ENCODE results near the gene TMED5.

Gene TMED5

DNA sequence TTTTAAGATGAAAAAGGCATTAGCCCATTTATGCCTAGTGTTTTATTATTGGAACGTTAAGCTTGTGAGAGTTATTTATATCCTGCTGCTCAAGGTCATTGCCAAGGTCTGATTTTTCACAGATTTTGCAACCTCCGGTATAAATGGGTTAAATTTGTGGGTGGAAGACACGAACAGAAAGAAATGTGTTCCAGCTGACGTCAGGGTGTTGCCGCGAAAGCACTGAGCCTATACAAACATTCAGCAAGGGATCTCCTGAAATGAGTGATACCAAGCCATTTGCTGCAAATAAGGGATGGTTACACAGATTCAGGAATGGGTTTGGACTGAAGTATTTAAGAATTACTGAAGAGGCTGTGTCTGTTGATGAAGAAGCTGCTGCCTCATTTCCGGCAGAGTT, 32.2 kb downstream of the TMED5 start:
- Histone ChIP-seq H3K9me2 (ENCODE audit: low read depth, low read length) (no peaks in the 10 kb centered on the region), H3K4me2 (ENCODE audit: low read length) (no peak overlapping the region), H3K4me3 (ENCODE audit: low read depth, low read length, poor library complexity, severe bottlenecking) (no peak overlapping the region), H3K4me1 (ENCODE audit: insufficient read depth, low read length, severe bottlenecking) (no peaks in the 10 kb centered on the region), H3K79me2 (ENCODE audit: insufficient read depth, low read length) (no peaks in the 10 kb centered on the region), H3K27me3 (ENCODE audit: insufficient read depth, low read length) (no peaks in the 10 kb centered on the region), H3K27ac (ENCODE audit: low read depth, low read length, poor library complexity, severe bottlenecking) (no peak overlapping the region), H3K9ac (ENCODE audit: low read length) (no peak overlapping the region), H3F3A (ENCODE audit: insufficient read depth, low read length) (no peaks in the 10 kb centered on the region), H3K36me3 (ENCODE audit: insufficient read depth, low read length) (peaks cover 61% of the 10 kb centered on the region), H2AFZ (ENCODE audit: low read length) (no peak overlapping the region), H4K20me1 (ENCODE audit: insufficient read depth, low read length) (no peaks in the 10 kb centered on the region), H3K9me3 (ENCODE audit: low read length) (no peaks in the 10 kb centered on the region)
- TF ChIP-seq, protein P1, sequence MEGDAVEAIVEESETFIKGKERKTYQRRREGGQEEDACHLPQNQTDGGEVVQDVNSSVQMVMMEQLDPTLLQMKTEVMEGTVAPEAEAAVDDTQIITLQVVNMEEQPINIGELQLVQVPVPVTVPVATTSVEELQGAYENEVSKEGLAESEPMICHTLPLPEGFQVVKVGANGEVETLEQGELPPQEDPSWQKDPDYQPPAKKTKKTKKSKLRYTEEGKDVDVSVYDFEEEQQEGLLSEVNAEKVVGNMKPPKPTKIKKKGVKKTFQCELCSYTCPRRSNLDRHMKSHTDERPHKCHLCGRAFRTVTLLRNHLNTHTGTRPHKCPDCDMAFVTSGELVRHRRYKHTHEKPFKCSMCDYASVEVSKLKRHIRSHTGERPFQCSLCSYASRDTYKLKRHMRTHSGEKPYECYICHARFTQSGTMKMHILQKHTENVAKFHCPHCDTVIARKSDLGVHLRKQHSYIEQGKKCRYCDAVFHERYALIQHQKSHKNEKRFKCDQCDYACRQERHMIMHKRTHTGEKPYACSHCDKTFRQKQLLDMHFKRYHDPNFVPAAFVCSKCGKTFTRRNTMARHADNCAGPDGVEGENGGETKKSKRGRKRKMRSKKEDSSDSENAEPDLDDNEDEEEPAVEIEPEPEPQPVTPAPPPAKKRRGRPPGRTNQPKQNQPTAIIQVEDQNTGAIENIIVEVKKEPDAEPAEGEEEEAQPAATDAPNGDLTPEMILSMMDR (IDR thresholded peaks at IDR 0.05; ENCODE audit: low read length), result no peak
- TF ChIP-seq EZH2 (IDR thresholded peaks at IDR 0.05; ENCODE audit: borderline replicate concordance, low read length), result no peak

DNA sequence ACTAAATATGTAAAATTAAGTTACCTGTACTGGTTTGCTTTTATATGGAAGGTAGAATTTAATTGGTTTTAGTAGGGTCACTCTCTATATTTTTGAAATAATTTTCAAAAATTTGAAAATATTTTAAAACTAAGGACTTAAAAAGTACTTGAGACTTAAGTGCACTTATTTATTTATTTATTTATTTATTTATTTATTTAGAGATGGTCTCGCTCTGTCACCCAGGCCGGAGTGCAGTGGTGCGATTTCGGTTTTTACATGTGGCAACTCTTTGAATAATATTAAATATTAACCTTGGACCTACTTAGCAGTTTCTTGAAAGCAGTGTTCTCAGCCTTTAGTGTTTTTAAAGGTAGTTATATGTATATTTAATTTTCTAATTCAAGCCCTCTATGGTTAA, 36.4 kb downstream of the TMED5 start:
- no peak overlapping the region for H3K9ac ChIP-seq (ENCODE audit: low read length)
- H3F3A ChIP-seq (ENCODE audit: insufficient read depth, low read length), result no peaks in the 10 kb centered on the region
- H3K79me2 ChIP-seq (ENCODE audit: insufficient read depth, low read length), result peaks cover 5% of the 10 kb centered on the region; the same call in 1 of the 2 replicates
- H3K4me3 ChIP-seq (ENCODE audit: low read depth, low read length, poor library complexity, severe bottlenecking), result no peak overlapping the region
- no peak overlapping the region for H3K27ac ChIP-seq (ENCODE audit: low read depth, low read length, poor library complexity, severe bottlenecking)
- no peak overlapping the region for H3K4me2 ChIP-seq (ENCODE audit: low read length)
- no peaks in the 10 kb centered on the region for H4K20me1 ChIP-seq (ENCODE audit: insufficient read depth, low read length)
- no peaks in the 10 kb centered on the region for H3K9me3 ChIP-seq (ENCODE audit: low read length)
- TF ChIP-seq, protein P1 (IDR thresholded peaks at IDR 0.05; ENCODE audit: low read length), result no peak
- TF ChIP-seq EZH2 (IDR thresholded peaks at IDR 0.05; ENCODE audit: borderline replicate concordance, low read length), result no peak
- H3K9me2 ChIP-seq (ENCODE audit: low read depth, low read length), result no peaks in the 10 kb centered on the region
- H3K4me1 ChIP-seq (ENCODE audit: insufficient read depth, low read length, severe bottlenecking), result no peaks in the 10 kb centered on the region
- peaks cover 59% of the 10 kb centered on the region for H3K36me3 ChIP-seq (ENCODE audit: insufficient read depth, low read length)
- no peaks in the 10 kb centered on the region for H3K27me3 ChIP-seq (ENCODE audit: insufficient read depth, low read length)
- no peak overlapping the region for H2AFZ ChIP-seq (ENCODE audit: low read length)

DNA sequence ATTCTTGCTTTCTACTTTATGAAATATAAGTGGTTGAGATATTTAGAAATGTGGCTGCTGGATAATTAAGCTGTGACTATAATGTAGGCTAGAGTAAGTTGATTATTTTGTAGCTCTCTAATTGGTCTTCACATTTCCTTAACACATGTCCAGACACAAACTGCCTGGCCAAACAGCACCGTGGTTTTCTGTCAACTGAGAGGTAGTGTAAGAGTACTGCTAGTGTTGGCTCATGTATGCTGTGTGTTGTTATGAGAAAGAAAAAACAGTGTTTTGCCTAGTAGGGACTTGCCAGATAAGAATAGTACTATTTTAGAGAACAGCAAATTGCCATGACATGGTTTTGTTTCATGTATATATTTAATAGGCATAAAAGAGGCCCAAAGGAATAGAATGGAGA, 37.1 kb downstream of the TMED5 start:
- Histone ChIP-seq H4K20me1 (ENCODE audit: insufficient read depth, low read length) (no peaks in the 10 kb centered on the region), H3K27ac (ENCODE audit: low read depth, low read length, poor library complexity, severe bottlenecking) (no peak overlapping the region), H3F3A (ENCODE audit: insufficient read depth, low read length) (no peaks in the 10 kb centered on the region), H3K36me3 (ENCODE audit: insufficient read depth, low read length) (peaks cover 59% of the 10 kb centered on the region), H3K9ac (ENCODE audit: low read length) (no peak overlapping the region), H3K9me3 (ENCODE audit: low read length) (no peaks in the 10 kb centered on the region), H3K4me3 (ENCODE audit: low read depth, low read length, poor library complexity, severe bottlenecking) (no peak overlapping the region), H3K4me2 (ENCODE audit: low read length) (no peak overlapping the region), H3K27me3 (ENCODE audit: insufficient read depth, low read length) (no peaks in the 10 kb centered on the region), H3K9me2 (ENCODE audit: low read depth, low read length) (no peaks in the 10 kb centered on the region), H3K79me2 (ENCODE audit: insufficient read depth, low read length) (peaks cover 5% of the 10 kb centered on the region; the same call in 1 of the 2 replicates), H2AFZ (ENCODE audit: low read length) (no peak overlapping the region), H3K4me1 (ENCODE audit: insufficient read depth, low read length, severe bottlenecking) (no peaks in the 10 kb centered on the region)
- TF ChIP-seq, protein P1 (IDR thresholded peaks at IDR 0.05; ENCODE audit: low read length), result no peak
- no peak for TF ChIP-seq EZH2 (IDR thresholded peaks at IDR 0.05; ENCODE audit: borderline replicate concordance, low read length)
